Peyer's patch (tissue), 4 donors: ENCODE results near the gene RASGRF2. TPM values are rescaled to one million over a fixed set of nuclear protein-coding genes. Genes with fewer than 3 reads are reported as not detected.

Experiments used
- DNase-seq, 3 donors: peaks; one replicate each; pipeline ENCODE4 v3.0.0-alpha.2; 2017 to 2019
- H3K27ac ChIP-seq, 4 donors: fragments of 200-600 bp; sonication (generic); one replicate each; pipeline ENCODE4 v1.5.1; 2016 to 2019
- H3K27me3 ChIP-seq, 2 donors: fragments of 200-600 bp; sonication (generic); one replicate each; pipeline ENCODE4 v1.5.1; 2019
- H3K36me3 ChIP-seq, 3 donors: fragments of 200-600 bp; sonication (generic); one replicate each; pipeline ENCODE4 v1.5.1; 2016 to 2019
- H3K4me1 ChIP-seq, 4 donors: fragments of 200-600 bp; sonication (generic); one replicate each; pipeline ENCODE4 v1.5.1; 2016 to 2019
- H3K4me3 ChIP-seq, 4 donors: fragments of 200-600 bp; sonication (generic); 1 replicate in 3 of 4; 2 replicates in 1 of 4; pipeline ENCODE4 v1.5.1; 2016 to 2019; ENCODE audit warnings: mild to moderate bottlenecking in 1 of 4
- H3K9me3 ChIP-seq, 4 donors: fragments of 200-600 bp; sonication (generic); one replicate each; pipeline ENCODE4 v1.5.1; 2016 to 2019; ENCODE audit warnings: mild to moderate bottlenecking in 1 of 4
- CTCF ChIP-seq, 6 experiments: fragments of 450-650 bp in 4 of 6; fragments of 200-600 bp in 2 of 6; sonication (generic) in 1 of 6; IDR thresholded peaks; one replicate each; pipeline ENCODE4 v1.5.1; 2017 to 2019; ENCODE audit warnings: antibody characterized with exemption in 6 of 6, mild to moderate bottlenecking in 3 of 6, moderate library complexity in 1 of 6
- POLR2A ChIP-seq, 2 donors: fragments of 450-650 bp; IDR thresholded peaks; one replicate each; pipeline ENCODE4 v1.5.1; 2017; ENCODE audit warnings: antibody characterized with exemption in 2 of 2, mild to moderate bottlenecking in 2 of 2, moderate library complexity in 2 of 2
- total RNA-seq, 4 donors: library from RNA; depleted of rRNA; stranded (reverse); fragments of >200 nt; gene quantifications; one replicate each; pipeline ENCODE4 v1.1.0, GENCODE V29; 2016

RASGRF2 gene
- total RNA-seq, 4 donors from 2014 or later: 6.0 to 17.3 (median 8.7) TPM

- Histone ChIP-seq H3K9me3 (no peaks in the 10 kb centered on the region), H3K4me3 (no peak overlapping the region), H3K36me3 (no peaks in the 10 kb centered on the region), H3K4me1 (no peaks in the 10 kb centered on the region), H3K27ac (no peak overlapping the region), H3K27me3 (no peaks in the 10 kb centered on the region)
- DNase-seq: no peak
- TF ChIP-seq CTCF (IDR thresholded peaks at IDR 0.05) (no peak), POLR2A (IDR thresholded peaks at IDR 0.05) (no peak)
Observed at GRCh38 chr5:81125959-81126358, 165.8 kb downstream of the RASGRF2 start.

GRCh38 chr5:81128416-81128815 is 168.3 kb downstream of the RASGRF2 start:
- Histone ChIP-seq H3K9me3 (no peaks in the 10 kb centered on the region), H3K4me1 (no peaks in the 10 kb centered on the region), H3K4me3 (no peak overlapping the region), H3K27me3 (no peaks in the 10 kb centered on the region), H3K27ac (no peak overlapping the region), H3K36me3 (no peaks in the 10 kb centered on the region)
- no peak for DNase-seq
- TF ChIP-seq POLR2A (IDR thresholded peaks at IDR 0.05) (no peak), CTCF (IDR thresholded peaks at IDR 0.05) (no peak)

DNA sequence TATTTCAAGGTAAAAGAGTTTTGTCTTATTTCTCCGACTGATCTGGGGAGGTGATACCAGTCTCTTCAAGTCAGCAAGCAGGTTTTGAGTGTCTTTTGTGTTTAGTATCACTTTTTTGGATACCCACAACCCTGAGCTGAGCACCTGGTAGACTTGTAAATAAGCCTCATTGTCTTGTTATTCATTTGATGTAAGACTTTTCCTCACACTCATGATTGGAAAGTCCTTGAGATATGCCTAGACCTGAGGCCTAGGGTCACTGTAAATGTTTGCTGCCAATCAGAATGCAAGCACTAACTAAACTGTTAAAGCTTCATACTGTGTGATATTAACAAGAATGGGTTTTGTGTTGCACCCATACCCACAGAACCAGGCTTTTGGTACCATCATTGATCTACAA is 172.2 kb downstream of the RASGRF2 start:
- H3K4me1 ChIP-seq: no peaks in the 10 kb centered on the region
- no peak overlapping the region for H3K4me3 ChIP-seq
- DNase-seq: no peak
- TF ChIP-seq CTCF (IDR thresholded peaks at IDR 0.05) (no peak), POLR2A (IDR thresholded peaks at IDR 0.05) (no peak)
- H3K36me3 ChIP-seq: no peaks in the 10 kb centered on the region
- no peak overlapping the region for H3K27ac ChIP-seq
- H3K9me3 ChIP-seq: no peaks in the 10 kb centered on the region
- no peaks in the 10 kb centered on the region for H3K27me3 ChIP-seq

DNA sequence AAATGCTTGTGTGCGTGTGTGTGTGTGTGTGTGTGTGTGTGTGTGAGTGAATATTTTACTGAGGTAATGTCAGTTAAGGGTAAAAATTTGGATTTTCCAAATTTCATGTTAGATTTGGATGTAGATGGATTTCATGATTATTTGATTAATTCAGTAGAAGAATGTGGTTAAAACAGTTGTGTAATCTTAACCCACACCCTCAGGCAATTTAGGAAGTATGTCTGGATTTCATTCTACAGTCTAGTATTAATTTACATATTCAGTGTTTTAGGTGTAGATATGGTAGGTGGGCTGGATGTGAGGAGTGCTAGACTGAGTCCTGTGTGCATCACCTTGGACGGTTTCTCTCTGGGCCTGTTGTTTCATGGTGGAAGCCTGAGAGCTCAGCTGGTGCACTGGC is 173.9 kb downstream of the RASGRF2 start:
- no peaks in the 10 kb centered on the region for H3K27me3 ChIP-seq
- TF ChIP-seq CTCF (IDR thresholded peaks at IDR 0.05) (no peak), POLR2A (IDR thresholded peaks at IDR 0.05) (no peak)
- H3K9me3 ChIP-seq: no peaks in the 10 kb centered on the region
- DNase-seq: no peak
- H3K4me1 ChIP-seq: no peaks in the 10 kb centered on the region
- no peak overlapping the region for H3K27ac ChIP-seq
- no peaks in the 10 kb centered on the region for H3K36me3 ChIP-seq
- H3K4me3 ChIP-seq: no peak overlapping the region

- Histone ChIP-seq H3K27ac (no peak overlapping the region), H3K27me3 (no peaks in the 10 kb centered on the region), H3K4me1 (no peaks in the 10 kb centered on the region), H3K36me3 (no peaks in the 10 kb centered on the region), H3K4me3 (no peak overlapping the region), H3K9me3 (no peaks in the 10 kb centered on the region)
- TF ChIP-seq CTCF (IDR thresholded peaks at IDR 0.05) (no peak), POLR2A (IDR thresholded peaks at IDR 0.05) (no peak)
- DNase-seq: no peak
Observed at GRCh38 chr5:81134566-81134965, 174.4 kb downstream of the RASGRF2 start.

DNA sequence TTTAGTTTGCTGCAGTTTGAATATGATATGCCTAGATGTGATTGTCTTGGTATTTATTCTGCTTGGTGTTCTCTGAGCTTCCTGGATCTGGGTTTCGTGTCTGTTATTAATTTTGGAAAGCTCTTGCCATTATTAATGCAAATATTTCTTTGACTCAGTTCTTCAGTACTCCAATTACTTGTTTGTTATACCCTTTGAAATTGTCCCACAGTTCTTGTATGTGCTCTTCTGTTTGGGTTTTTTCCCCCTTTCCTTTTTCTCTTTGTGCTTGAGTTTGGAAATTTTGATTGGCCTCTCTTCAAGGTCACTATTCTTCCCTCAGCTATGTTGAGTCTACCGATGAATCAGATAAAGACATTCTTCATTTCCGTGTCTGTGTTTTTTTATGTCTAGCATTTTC is 176.4 kb downstream of the RASGRF2 start:
- no peaks in the 10 kb centered on the region for H3K36me3 ChIP-seq
- no peaks in the 10 kb centered on the region for H3K9me3 ChIP-seq
- H3K4me1 ChIP-seq: no peaks in the 10 kb centered on the region
- no peak for DNase-seq
- no peak overlapping the region for H3K4me3 ChIP-seq
- H3K27ac ChIP-seq: no peak overlapping the region
- TF ChIP-seq CTCF (IDR thresholded peaks at IDR 0.05) (no peak), POLR2A (IDR thresholded peaks at IDR 0.05) (no peak)
- no peaks in the 10 kb centered on the region for H3K27me3 ChIP-seq
